ENCODE data around the gene VPS13A.

GRCh38 chr9:77462066-77462465 is 284.7 kb downstream of the VPS13A start:
- TF ChIP-seq GATA2 (IDR thresholded peaks at IDR 0.05; ENCODE audit: low read depth, low read length) (no peak), GATA3 (IDR thresholded peaks at IDR 0.05; ENCODE audit: low read depth, low read length) (no peak)
